ENCODE data around the gene PILRA. TPM values are rescaled to one million over a fixed set of nuclear protein-coding genes. Genes with fewer than 3 reads are reported as not detected.
"Not testable (repeated sequence)": the region's sequence is repeated elsewhere in the genome, so short reads cannot be mapped to it uniquely, and the experiment has no call there.

Gene PILRA
- total RNA-seq, 4 donors from 2014 or later = 0.62 to 5.4 (median 2.0) TPM

GRCh38 chr7:100372256-100372655, 1.0 kb upstream of the PILRA start:
- no peak for DNase-seq
- peak overlapping the region in 2 of 4 donors; percentile 14 to 52 for H3K27ac ChIP-seq

GRCh38 chr7:100372694-100373093, 593 bp upstream of the PILRA start:
- DNase-seq (no peak), ATAC-seq (no peak)
- no peak for TF ChIP-seq POLR2A (IDR thresholded peaks at IDR 0.05)
- TF ChIP-seq CTCF (IDR thresholded peaks at IDR 0.05 in 4 of 5, conservative IDR thresholded peaks at IDR 0.05 in 1 of 5) = no peak
- Histone ChIP-seq H3K36me3 (peaks cover 0 to under 1% of the 10 kb centered on the region in 2 donors), H3K27me3 (no peaks in the 10 kb centered on the region), H3K9me3 (no peaks in the 10 kb centered on the region), H3K4me1 (no peaks in the 10 kb centered on the region), H3K4me3 (no peak overlapping the region), H3K27ac (peak overlapping the region in 3 of 4 donors; percentile 14 to 52 (median 18))
- in situ Hi-C loops (cut with MboI; ENCODE audit: low sequenced_read_pairs in 4 of 4) (no loop called here), intact Hi-C loops (cut with DNase I; ENCODE audit: low total_unique reads) (no loop called here)

More at GRCh38 chr7:100372256-100372655, 1.0 kb upstream of the PILRA start:
- intact Hi-C loops (cut with DNase I; ENCODE audit: low total_unique reads) (no loop called here), in situ Hi-C loops (cut with MboI; ENCODE audit: low sequenced_read_pairs in 4 of 4) (no loop called here)
- Histone ChIP-seq H3K27me3 (no peaks in the 10 kb centered on the region), H3K9me3 (no peaks in the 10 kb centered on the region), H3K4me1 (no peaks in the 10 kb centered on the region), H3K4me3 (no peak overlapping the region), H3K36me3 (peaks cover 0 to 5% of the 10 kb centered on the region in 2 donors)
- TF ChIP-seq CTCF (IDR thresholded peaks at IDR 0.05 in 4 of 5, conservative IDR thresholded peaks at IDR 0.05 in 1 of 5) (no peak), POLR2A (IDR thresholded peaks at IDR 0.05) (no peak)
- peak in 1 of 2 donors; percentile 37 for ATAC-seq

GRCh38 chr7:100373870-100374598, 747 bp downstream of the PILRA start:
- H3K9me3 ChIP-seq; H3K27me3 ChIP-seq; in situ Hi-C loops (cut with MboI; ENCODE audit: low sequenced_read_pairs in 4 of 4); ATAC-seq; H3K4me1 ChIP-seq; intact Hi-C loops (cut with DNase I; ENCODE audit: low total_unique reads); DNase-seq; H3K27ac ChIP-seq; H3K36me3 ChIP-seq: not testable (repeated sequence)
- peak overlapping the region in 1 of 4 donors; percentile 15 for H3K4me3 ChIP-seq

- TF ChIP-seq CTCF (IDR thresholded peaks at IDR 0.05 in 4 of 5, conservative IDR thresholded peaks at IDR 0.05 in 1 of 5) (no peak), POLR2A (IDR thresholded peaks at IDR 0.05) (no peak)
- intact Hi-C loops (cut with DNase I; ENCODE audit: low total_unique reads) = no loop called here
- Histone ChIP-seq H3K4me1 (no peaks in the 10 kb centered on the region), H3K27me3 (no peaks in the 10 kb centered on the region), H3K36me3 (no peaks in the 10 kb centered on the region), H3K4me3 (no peak overlapping the region), H3K27ac (no peak overlapping the region), H3K9me3 (no peaks in the 10 kb centered on the region)
- in situ Hi-C loops (cut with MboI; ENCODE audit: low sequenced_read_pairs in 4 of 4) = no loop called here
- ATAC-seq (no peak), DNase-seq (no peak)
Measured at GRCh38 chr7:100374601-100375000, 1.3 kb downstream of the PILRA start.

GRCh38 chr7:100376066-100376465, 2.8 kb downstream of the PILRA start:
- Histone ChIP-seq H3K27ac (no peak overlapping the region), H3K27me3 (no peaks in the 10 kb centered on the region), H3K4me1 (no peaks in the 10 kb centered on the region), H3K36me3 (no peaks in the 10 kb centered on the region), H3K4me3 (no peak overlapping the region), H3K9me3 (no peaks in the 10 kb centered on the region)
- ATAC-seq (no peak), DNase-seq (no peak)
- TF ChIP-seq CTCF (IDR thresholded peaks at IDR 0.05 in 4 of 5, conservative IDR thresholded peaks at IDR 0.05 in 1 of 5) = no peak
- no peak for TF ChIP-seq POLR2A (IDR thresholded peaks at IDR 0.05)
- in situ Hi-C loops (cut with MboI; ENCODE audit: low sequenced_read_pairs in 4 of 4) (no loop called here), intact Hi-C loops (cut with DNase I; ENCODE audit: low total_unique reads) (no loop called here)

All from gastrocnemius medialis (tissue), 4 donors.